Ectodermal cell (in vitro differentiated cells): ENCODE results near the gene WDR62.

Experiments used
- H3K27ac ChIP-seq: 2 replicates; pipeline ENCODE4 v1.7.0; 2013; ENCODE audit warnings: mild to moderate bottlenecking, low read depth, low read length; ENCODE audit not compliant: insufficient read depth, poor library complexity, severe bottlenecking
- H3K27me3 ChIP-seq: 2 replicates; pipeline ENCODE4 v1.7.0; 2013; ENCODE audit warnings: mild to moderate bottlenecking, low read length; ENCODE audit not compliant: insufficient read depth, control insufficient read depth, poor library complexity, severe bottlenecking
- H3K36me3 ChIP-seq: one replicate; pipeline ENCODE4 v1.7.0; 2013; ENCODE audit warnings: low read length; ENCODE audit not compliant: control insufficient read depth, insufficient read depth
- H3K4me1 ChIP-seq: one replicate; pipeline ENCODE4 v1.7.0; 2013; ENCODE audit warnings: low read length; ENCODE audit not compliant: control insufficient read depth, insufficient read depth
- H3K4me3 ChIP-seq: 2 replicates; pipeline ENCODE4 v1.7.0; 2013; ENCODE audit warnings: low read depth, low read length, control low read depth; ENCODE audit not compliant: insufficient read depth
- H3K9me3 ChIP-seq: 2 replicates; pipeline ENCODE4 v1.7.0; 2013; ENCODE audit warnings: mild to moderate bottlenecking, low read length, moderate library complexity; ENCODE audit not compliant: control insufficient read depth
- WGBS, 2 experiments: methylation state at CpG; one replicate each; pipeline ENCODE4 v1.1.7; 2013; ENCODE audit warnings: missing lambda C conversion rate in 2 of 2; 5-methylcytosine and 5-hydroxymethylcytosine counted together

The WDR62 gene

DNA sequence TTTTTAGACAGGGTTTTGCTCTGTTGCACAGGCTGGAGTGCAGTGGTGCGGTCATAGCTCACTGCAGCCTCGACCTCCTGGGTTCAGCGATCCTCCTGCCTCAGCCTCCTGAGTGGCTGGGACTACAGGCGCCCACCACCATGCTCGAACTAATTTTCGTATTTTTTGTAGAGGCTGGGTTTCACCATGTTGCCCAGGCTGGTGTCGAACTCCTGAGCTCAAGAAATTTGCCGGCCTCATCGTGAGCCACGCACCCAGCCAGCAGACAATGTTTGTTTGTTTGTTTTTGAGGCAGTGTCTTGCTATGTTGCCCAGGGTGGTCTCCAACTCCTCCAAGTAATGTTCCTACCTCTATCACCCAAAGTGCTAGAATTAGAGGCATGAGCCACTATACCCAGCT, 98.4 kb downstream of the WDR62 start:
- WGBS, 2 experiments: 92 to 96% methylated on average over 10 of the region's 10 CpGs
- Histone ChIP-seq H3K27ac (no peak overlapping the region), H3K4me3 (no peak overlapping the region), H3K9me3 (no peaks in the 10 kb centered on the region), H3K27me3 (no peaks in the 10 kb centered on the region), H3K36me3 (peaks cover 26% of the 10 kb centered on the region), H3K4me1 (no peaks in the 10 kb centered on the region)
